Nephron (organoid): ENCODE measurements around the gene UGP2.

ENCODE experiments used
- H3K27ac Mint-ChIP-seq, 3 experiments: 2 replicates each; pipeline ENCODE4 v1.8.0; 2020; ENCODE audit warnings: mixed read lengths in 3 of 3, mild to moderate bottlenecking in 2 of 3, moderate library complexity in 1 of 3
- H3K27me3 Mint-ChIP-seq: 2 replicates; pipeline ENCODE4 v1.8.0; 2021; ENCODE audit warnings: low read depth, mild to moderate bottlenecking, moderate library complexity, mixed read lengths
- H3K36me3 Mint-ChIP-seq: 2 replicates; pipeline ENCODE4 v1.8.0; 2020; ENCODE audit warnings: low read depth, mixed read lengths
- H3K4me1 Mint-ChIP-seq: 2 replicates; pipeline ENCODE4 v1.8.0; 2020; ENCODE audit warnings: mixed read lengths
- H3K4me3 Mint-ChIP-seq, 3 experiments: 2 replicates each; pipeline ENCODE4 v1.8.0; 2020; ENCODE audit warnings: mild to moderate bottlenecking in 3 of 3, mixed read lengths in 3 of 3, moderate library complexity in 2 of 3
- H3K9me3 Mint-ChIP-seq: 2 replicates; pipeline ENCODE4 v1.8.0; 2020; ENCODE audit warnings: mixed read lengths
- TF ChIP-seq, protein P1 (sequence below), 3 experiments: fragments of 200-600 bp; sonication (generic); IDR thresholded peaks; one replicate each; pipeline ENCODE4 v1.5.0; 2021; ENCODE audit warnings: antibody characterized with exemption in 3 of 3; ENCODE audit not compliant: unreplicated experiment in 3 of 3

The UGP2 gene

DNA sequence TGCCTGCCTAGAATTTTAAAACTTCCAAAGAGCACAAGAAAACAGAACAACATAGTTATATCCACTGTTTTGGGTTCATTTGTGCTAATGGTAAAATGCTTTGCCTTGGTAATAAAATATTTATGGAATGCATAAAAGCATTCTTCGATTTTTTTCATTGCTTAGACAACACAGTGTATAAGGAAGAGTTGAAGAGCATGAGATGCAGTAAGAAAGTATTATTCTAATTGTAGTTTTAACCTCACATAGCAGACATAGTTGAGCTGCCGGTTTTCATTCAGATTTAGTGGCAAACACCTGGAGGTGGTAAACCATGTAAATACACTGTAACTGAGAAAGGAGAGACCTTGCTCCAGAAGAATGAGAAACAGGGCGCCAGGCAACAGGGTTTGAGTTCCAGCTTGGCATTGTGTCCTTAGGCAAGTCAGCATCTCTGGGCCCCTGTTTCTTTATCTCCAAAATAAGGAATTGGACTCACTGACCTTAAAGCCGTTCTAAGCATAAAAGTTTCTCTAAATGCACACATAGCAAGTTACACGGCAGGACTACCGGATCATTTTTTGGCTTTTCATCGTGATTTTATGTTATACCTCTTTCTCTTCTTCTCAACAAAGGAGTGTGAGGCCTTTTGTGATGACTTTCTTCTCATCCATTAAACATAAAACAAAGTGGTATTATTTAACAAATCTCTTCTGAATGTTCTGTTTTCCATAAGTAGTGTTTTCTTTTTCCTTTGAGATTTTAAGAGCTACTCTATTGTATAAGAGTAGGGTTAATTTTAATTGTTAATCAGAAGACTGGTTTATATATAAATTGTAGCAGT, 7.9 kb downstream of the UGP2 start:
- Mint-ChIP-seq H3K4me1 (peaks cover 67% of the 10 kb centered on the region), H3K9me3 (no peaks in the 10 kb centered on the region), H3K36me3 (peaks cover 9% of the 10 kb centered on the region), H3K27ac (peak overlapping the region; percentile 20 to 77 (median 55)), H3K27me3 (no peaks in the 10 kb centered on the region), H3K4me3 (no peak overlapping the region)
- TF ChIP-seq, protein P1, sequence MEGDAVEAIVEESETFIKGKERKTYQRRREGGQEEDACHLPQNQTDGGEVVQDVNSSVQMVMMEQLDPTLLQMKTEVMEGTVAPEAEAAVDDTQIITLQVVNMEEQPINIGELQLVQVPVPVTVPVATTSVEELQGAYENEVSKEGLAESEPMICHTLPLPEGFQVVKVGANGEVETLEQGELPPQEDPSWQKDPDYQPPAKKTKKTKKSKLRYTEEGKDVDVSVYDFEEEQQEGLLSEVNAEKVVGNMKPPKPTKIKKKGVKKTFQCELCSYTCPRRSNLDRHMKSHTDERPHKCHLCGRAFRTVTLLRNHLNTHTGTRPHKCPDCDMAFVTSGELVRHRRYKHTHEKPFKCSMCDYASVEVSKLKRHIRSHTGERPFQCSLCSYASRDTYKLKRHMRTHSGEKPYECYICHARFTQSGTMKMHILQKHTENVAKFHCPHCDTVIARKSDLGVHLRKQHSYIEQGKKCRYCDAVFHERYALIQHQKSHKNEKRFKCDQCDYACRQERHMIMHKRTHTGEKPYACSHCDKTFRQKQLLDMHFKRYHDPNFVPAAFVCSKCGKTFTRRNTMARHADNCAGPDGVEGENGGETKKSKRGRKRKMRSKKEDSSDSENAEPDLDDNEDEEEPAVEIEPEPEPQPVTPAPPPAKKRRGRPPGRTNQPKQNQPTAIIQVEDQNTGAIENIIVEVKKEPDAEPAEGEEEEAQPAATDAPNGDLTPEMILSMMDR (IDR thresholded peaks at IDR 0.05; ENCODE audit: unreplicated experiment in 3 of 3), result no peak

DNA sequence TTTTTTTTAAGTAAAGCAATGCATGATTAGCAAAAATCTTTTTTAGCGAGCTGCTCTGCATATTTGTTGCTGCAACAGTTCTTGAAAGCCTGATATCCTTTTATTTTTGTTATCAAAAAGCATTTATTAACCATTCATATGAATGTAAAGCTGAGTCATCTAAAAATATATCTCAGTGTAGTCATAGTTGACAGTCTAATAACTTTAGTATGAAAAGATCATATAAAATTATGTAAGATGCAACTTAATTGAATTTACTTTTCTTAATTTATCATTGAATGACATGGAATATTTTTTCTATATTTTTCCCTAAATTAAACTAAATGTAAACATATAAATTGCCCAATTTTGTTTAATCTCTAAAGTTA, 8.5 kb downstream of the UGP2 start:
- Mint-ChIP-seq H3K4me1 (peaks cover 65% of the 10 kb centered on the region), H3K9me3 (no peaks in the 10 kb centered on the region), H3K27me3 (no peaks in the 10 kb centered on the region), H3K4me3 (no peak overlapping the region), H3K27ac (no peak overlapping the region), H3K36me3 (peaks cover 13% of the 10 kb centered on the region)
- TF ChIP-seq, protein P1 (IDR thresholded peaks at IDR 0.05; ENCODE audit: unreplicated experiment in 3 of 3), result no peak

DNA sequence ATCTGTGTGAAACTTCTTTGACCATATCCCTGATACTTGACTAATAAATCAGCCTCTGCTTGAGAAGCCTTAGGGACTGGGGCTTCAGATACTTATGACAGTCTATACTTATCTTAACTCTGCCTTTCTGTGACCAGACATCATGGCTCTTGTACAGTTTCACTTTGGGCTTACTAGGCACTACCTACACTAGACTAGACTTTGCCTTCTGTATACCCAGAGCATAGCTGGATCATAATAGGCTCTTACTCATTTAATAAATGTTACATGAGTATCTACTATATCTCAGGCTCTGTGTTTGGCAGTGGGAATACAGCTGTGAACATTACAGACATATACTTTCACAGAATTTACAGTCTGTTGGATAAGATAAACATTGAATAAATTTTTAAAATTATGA, 9.0 kb downstream of the UGP2 start:
- Mint-ChIP-seq H3K27me3 (no peaks in the 10 kb centered on the region), H3K27ac (no peak overlapping the region), H3K36me3 (peaks cover 11% of the 10 kb centered on the region), H3K9me3 (no peaks in the 10 kb centered on the region), H3K4me1 (peaks cover 61% of the 10 kb centered on the region), H3K4me3 (no peak overlapping the region)
- TF ChIP-seq, protein P1 (IDR thresholded peaks at IDR 0.05; ENCODE audit: unreplicated experiment in 3 of 3), result no peak

DNA sequence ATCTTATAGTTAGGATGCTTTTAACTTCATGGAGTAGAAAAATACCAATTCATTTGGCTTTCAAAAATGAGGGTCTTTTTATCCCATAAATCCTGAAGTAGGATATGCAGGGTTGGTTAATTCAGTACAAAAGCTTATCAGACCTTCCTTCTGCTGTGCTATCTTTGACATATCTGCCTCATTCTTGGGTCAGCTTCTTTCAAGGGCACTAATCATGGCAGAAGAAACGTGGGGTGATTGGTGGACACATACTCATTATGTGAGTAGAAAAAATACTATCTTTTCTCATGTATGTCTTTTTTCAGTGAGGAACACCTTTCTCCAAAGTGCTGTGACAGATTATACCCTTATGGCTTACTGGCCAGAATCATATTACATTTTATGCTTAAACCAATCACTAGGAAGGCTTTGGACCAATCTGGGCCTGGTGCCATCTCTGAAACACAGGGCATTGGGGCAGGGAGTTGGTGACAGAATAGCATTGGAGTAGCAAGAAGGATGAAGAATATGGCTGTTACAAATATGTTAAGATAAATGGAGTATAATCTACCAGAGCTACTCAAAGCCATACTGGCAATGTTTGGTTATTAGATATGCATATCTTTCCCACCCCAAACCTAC, 10.1 kb downstream of the UGP2 start:
- Mint-ChIP-seq H3K4me1 (peaks cover 50% of the 10 kb centered on the region), H3K9me3 (no peaks in the 10 kb centered on the region), H3K36me3 (peaks cover 18% of the 10 kb centered on the region), H3K27ac (no peak overlapping the region), H3K4me3 (no peak overlapping the region), H3K27me3 (no peaks in the 10 kb centered on the region)
- TF ChIP-seq, protein P1 (IDR thresholded peaks at IDR 0.05; ENCODE audit: unreplicated experiment in 3 of 3), result no peak

DNA sequence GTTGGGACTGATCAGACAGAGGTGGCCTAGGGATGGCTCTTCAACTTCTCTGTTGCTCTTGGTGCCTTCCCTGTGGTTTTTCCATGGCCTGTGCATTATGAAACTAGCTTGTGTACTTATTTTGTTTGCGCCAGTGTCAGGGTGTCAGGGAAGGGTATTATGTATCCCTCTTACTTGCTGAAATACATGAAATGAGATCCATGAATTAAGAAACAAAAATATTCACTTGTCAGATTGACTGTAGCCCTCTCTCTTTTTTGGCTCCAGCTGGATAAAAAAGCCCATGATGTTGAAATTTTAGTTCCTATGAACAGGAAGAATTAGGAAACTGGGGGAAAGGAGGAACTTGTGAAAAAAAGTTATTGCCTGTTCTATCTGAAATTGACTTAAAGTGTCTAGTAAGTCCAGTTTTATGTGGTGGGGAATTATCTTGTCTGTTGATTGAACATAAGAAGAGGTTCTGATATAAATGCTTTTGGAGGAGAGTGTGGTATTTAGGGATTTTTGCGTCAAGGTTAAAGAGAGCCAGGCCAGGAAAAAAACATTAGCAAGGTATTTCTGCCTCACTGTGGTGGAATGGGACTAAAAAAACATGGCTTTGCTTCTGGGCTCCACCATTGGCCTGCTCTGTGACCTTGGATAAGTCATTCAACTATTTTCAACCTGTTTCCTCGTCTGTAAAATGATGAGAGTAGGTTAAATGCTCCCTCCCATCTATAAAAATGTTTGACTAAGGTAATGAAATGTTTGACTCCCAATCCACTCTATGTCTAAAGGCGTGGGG, 12.0 kb downstream of the UGP2 start:
- peaks cover 43% of the 10 kb centered on the region for H3K4me1 Mint-ChIP-seq
- TF ChIP-seq, protein P1 (IDR thresholded peaks at IDR 0.05; ENCODE audit: unreplicated experiment in 3 of 3), result no peak
- no peak overlapping the region for H3K4me3 Mint-ChIP-seq
- H3K27me3 Mint-ChIP-seq, result no peaks in the 10 kb centered on the region
- peaks cover 28% of the 10 kb centered on the region for H3K36me3 Mint-ChIP-seq
- H3K27ac Mint-ChIP-seq, result no peak overlapping the region
- H3K9me3 Mint-ChIP-seq, result peaks cover 3% of the 10 kb centered on the region
